Thoracic aorta (tissue), 2 donors: ENCODE data around the gene ANKRD42. TPM values are rescaled to one million over a fixed set of nuclear protein-coding genes. Genes with fewer than 3 reads are reported as not detected.
A peak's percentile ranks its signal among the peaks of the same experiment; 100 is the strongest.

ENCODE experiments used
- ATAC-seq: fragments of 150-250 bp; one replicate; pipeline ENCODE4 v1.8.0; 2017; ENCODE audit warnings: low read depth; ENCODE audit not compliant: insufficient number of reproducible peaks, low FRiP score
- DNase-seq: peaks from one replicate; pipeline ENCODE4 v3.0.0-alpha.2; 2020; ENCODE audit warnings: low spot score
- H3K27ac ChIP-seq, 2 donors: fragments of 200-600 bp; sonication (generic); 1 replicate in 1 of 2; 2 replicates in 1 of 2; pipeline ENCODE4 v1.5.1; 2016; ENCODE audit warnings: mild to moderate bottlenecking in 2 of 2, moderate library complexity in 2 of 2
- H3K27me3 ChIP-seq: fragments of 200-600 bp; sonication (generic); replicated peaks from 2 replicates; pipeline ENCODE4 v1.6.0; 2016; ENCODE audit warnings: mild to moderate bottlenecking; ENCODE audit not compliant: insufficient read depth
- H3K36me3 ChIP-seq: fragments of 200-600 bp; sonication (generic); one replicate; pipeline ENCODE4 v1.5.1; 2016
- H3K4me1 ChIP-seq, 2 donors: fragments of 200-600 bp; sonication (generic); 1 replicate in 1 of 2; 2 replicates in 1 of 2; pipeline versions ENCODE4 v1.5.1 to v1.6.0; 2016; ENCODE audit warnings: low read depth in 2 of 2, mild to moderate bottlenecking in 1 of 2; ENCODE audit not compliant: control insufficient read depth in 1 of 2
- H3K4me3 ChIP-seq: fragments of 200-600 bp; sonication (generic); 2 replicates; pipeline ENCODE4 v1.5.1; 2016; ENCODE audit warnings: mild to moderate bottlenecking
- H3K9me3 ChIP-seq: fragments of 200-600 bp; sonication (generic); 2 replicates; pipeline ENCODE4 v1.5.1; 2016
- total RNA-seq, 2 donors: library from RNA; depleted of rRNA; stranded (reverse); fragments of >200 nt; gene quantifications; one replicate each; pipeline versions ENCODE4 v1.1.0 to v1.2.3, GENCODE V29; 2016
- TF ChIP-seq, protein P1 (sequence below): fragments of 200-600 bp; sonication (generic); IDR thresholded peaks from one replicate; pipeline ENCODE4 v1.5.1; 2019; ENCODE audit warnings: antibody characterized with exemption

Gene ANKRD42
- total RNA-seq, 2 donors from 2014 or later = 11.6 to 25.6 TPM

DNA sequence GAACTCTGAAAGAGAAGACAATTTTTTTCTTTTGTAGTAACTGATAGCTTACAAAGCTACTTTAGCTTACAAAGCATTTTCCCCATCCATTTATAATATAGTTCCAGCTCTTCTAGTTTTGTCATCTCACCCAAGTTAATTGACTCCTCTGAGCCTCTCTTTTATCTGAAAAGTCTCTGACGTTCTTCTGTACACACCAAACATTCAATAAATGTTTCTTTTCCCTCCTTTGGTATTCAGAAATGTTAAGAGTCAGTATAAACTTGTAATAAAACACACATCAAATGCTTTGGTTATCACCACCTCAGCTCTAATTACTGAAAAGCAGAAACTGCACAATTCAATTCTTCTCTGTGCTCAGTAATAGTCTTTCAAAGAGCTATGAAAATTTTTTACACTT, 86.7 kb downstream of the ANKRD42 start:
- H3K36me3 ChIP-seq = no peaks in the 10 kb centered on the region
- TF ChIP-seq, protein P1, sequence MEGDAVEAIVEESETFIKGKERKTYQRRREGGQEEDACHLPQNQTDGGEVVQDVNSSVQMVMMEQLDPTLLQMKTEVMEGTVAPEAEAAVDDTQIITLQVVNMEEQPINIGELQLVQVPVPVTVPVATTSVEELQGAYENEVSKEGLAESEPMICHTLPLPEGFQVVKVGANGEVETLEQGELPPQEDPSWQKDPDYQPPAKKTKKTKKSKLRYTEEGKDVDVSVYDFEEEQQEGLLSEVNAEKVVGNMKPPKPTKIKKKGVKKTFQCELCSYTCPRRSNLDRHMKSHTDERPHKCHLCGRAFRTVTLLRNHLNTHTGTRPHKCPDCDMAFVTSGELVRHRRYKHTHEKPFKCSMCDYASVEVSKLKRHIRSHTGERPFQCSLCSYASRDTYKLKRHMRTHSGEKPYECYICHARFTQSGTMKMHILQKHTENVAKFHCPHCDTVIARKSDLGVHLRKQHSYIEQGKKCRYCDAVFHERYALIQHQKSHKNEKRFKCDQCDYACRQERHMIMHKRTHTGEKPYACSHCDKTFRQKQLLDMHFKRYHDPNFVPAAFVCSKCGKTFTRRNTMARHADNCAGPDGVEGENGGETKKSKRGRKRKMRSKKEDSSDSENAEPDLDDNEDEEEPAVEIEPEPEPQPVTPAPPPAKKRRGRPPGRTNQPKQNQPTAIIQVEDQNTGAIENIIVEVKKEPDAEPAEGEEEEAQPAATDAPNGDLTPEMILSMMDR = no peak

DNA sequence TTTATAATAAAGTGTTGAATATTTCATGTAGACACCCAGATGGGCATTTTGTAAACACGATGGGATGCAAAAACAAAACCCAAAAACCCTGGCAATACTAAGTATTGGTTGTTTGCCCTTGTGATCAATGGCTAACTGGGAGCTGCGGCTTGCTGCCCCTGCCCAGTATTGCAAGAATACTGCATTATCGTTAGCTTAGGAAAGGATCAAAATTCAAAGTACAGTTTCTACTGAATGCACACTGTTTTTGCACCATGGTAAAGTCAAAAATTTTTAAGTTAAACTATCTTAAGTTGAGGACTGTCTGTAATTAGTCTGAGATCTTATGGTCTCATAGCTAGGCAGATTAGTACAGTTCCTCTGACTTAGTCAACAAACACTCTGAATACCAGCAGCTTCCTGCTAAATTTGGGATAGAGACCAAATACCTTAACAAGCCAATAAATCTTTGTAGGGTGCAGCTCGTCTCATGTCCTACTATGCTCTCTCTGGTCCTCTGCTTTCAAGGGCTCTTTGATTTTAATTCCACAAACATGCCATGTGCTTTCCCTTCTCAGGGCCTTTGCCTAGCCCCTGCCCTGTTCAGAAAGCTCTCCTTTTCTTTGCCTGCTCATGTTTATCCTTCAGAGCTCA, 88.7 kb downstream of the ANKRD42 start:
- TF ChIP-seq, protein P1 = no peak
- Histone ChIP-seq H3K27ac (no peak overlapping the region), H3K36me3 (no peaks in the 10 kb centered on the region), H3K27me3 (no peaks in the 10 kb centered on the region), H3K4me1 (peaks cover 20 to 34% of the 10 kb centered on the region in 2 donors), H3K9me3 (no peaks in the 10 kb centered on the region), H3K4me3 (no peak overlapping the region)
- ATAC-seq = no peak
- DNase-seq = no peak

More for the DNA sequence above, 86.7 kb downstream of the ANKRD42 start:
- Histone ChIP-seq H3K27ac (no peak overlapping the region), H3K27me3 (no peaks in the 10 kb centered on the region), H3K4me1 (peaks cover 20 to 34% of the 10 kb centered on the region in 2 donors), H3K4me3 (no peak overlapping the region), H3K9me3 (no peaks in the 10 kb centered on the region)
- ATAC-seq = no peak
- no peak for DNase-seq

DNA sequence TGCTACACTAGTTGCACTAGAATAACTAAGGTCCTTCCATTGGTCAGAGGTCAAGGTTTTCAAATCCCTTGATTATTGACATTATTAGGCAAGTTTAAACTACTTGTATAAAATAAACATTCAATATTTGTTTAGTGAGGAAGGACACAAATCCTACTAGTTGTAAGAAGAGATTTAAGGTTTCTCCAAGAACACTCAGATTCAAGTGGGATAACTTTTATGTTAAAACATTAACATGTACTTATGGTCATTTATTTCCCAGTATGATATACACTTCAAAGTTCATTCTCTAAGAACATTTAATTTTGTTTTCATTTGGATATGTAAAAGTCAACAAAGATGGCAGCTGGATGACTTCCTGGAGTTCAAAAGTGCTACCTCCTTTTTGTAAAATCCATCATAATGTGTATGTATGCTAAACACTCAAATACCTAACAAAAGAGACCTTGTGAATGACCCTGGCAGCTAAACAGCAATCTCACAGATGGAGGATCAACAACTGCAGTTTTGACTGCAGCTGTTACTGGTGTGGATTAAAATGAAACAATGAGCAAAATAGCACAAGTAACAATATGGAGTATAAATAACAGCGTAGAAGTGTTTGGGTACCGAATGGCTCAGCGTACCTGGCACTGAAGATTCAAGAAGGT, 91.1 kb downstream of the ANKRD42 start:
- no peak for ATAC-seq
- Histone ChIP-seq H3K4me1 (peaks cover 20 to 34% of the 10 kb centered on the region in 2 donors), H3K4me3 (peak overlapping the region; percentile 86), H3K27me3 (no peaks in the 10 kb centered on the region), H3K9me3 (no peaks in the 10 kb centered on the region), H3K27ac (peak overlapping the region; percentile 95 to 99), H3K36me3 (no peaks in the 10 kb centered on the region)
- no peak for DNase-seq
- TF ChIP-seq, protein P1 = no peak

DNA sequence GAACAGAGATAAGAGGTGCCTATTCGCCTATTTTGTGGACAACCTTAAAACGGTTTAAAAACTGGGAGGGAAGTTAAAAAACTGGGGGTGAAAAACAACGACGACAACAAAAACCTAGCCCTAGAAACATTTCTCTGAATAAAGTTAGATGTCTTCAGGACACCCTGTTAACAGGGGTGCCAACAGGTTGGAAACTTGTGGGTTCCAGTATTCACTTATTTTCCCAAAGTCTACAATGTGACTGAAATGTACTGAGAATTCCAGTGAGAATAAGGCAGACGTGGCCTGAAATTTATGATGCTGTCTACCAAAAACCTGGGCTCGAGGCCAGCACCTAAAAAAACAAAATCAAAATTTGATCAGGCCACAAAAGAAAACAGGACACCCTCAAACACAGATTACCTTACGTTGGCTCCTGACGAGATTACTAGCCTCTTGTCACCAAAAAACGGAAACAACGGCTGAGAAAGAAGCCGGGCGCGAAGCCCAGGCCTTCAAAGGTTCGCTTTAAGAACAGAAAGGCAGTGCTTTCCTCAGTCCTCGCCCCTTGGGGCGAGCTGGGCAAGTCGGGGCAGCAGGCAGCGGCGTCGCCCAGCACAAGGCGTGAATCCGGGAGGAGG, 91.7 kb downstream of the ANKRD42 start:
- no peak for ATAC-seq
- no peak for DNase-seq

More for the DNA sequence above, 91.7 kb downstream of the ANKRD42 start:
- Histone ChIP-seq H3K9me3 (no peaks in the 10 kb centered on the region), H3K27ac (peak overlapping the region; percentile 95 to 99), H3K4me1 (peaks cover 20 to 34% of the 10 kb centered on the region in 2 donors), H3K4me3 (peak overlapping the region; percentile 86), H3K27me3 (no peaks in the 10 kb centered on the region), H3K36me3 (no peaks in the 10 kb centered on the region)
- TF ChIP-seq, protein P1 = no peak
